Measurements from ENCODE around the gene IGDCC3. TPM values are rescaled to one million over a fixed set of nuclear protein-coding genes. Genes with fewer than 3 reads are reported as not detected.

Gene IGDCC3
- polyA plus RNA-seq, 1 donor (not counting 4 experiments of a cell fraction or from before 2014, with no cell fraction given), result not detected

DNA sequence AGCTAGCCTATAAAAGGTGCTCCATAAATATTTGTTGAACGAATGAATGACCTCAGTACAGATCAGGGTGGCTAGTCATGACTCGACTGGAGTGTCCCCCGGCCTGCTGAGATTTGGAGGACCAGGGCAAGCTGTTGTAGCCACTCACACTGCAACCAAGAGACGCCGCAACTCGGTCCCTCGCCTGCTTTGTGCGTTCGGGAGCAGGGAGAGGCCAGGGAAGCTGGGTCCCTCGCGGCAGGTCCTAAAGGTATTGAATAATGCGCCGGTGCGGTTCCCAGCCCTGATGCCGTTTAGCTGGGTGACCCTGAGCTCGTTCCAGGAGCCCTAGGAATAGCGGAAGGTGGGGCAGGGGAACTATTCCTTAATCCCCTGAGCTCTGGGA is 43.2 kb upstream of the IGDCC3 start:
- Histone ChIP-seq H3K79me2 (ENCODE audit: control insufficient read depth, insufficient read depth, low read length) (no peaks in the 10 kb centered on the region), H3K4me3 (ENCODE audit: control insufficient read depth in 2 of 3, extremely low read depth in 1 of 3, insufficient read depth in 2 of 3, low read depth in 1 of 3, low read length in 3 of 3) (no peak overlapping the region), H3K27me3 (ENCODE audit: control insufficient read depth, extremely low read depth, insufficient read depth, low read length) (peaks cover 43% of the 10 kb centered on the region), H2AFZ (ENCODE audit: control insufficient read depth, low read length) (no peak overlapping the region), H3K9ac (ENCODE audit: control insufficient read depth, extremely low read depth, insufficient read depth, low read length) (no peak overlapping the region), H3K36me3 (ENCODE audit: control insufficient read depth in 2 of 2, extremely low read depth in 1 of 2, insufficient read depth in 2 of 2, low read length in 2 of 2) (no peaks in the 10 kb centered on the region), H3K9me1 (ENCODE audit: control insufficient read depth, extremely low read depth, insufficient read depth, low read length) (no peaks in the 10 kb centered on the region), H3K4me1 (ENCODE audit: control insufficient read depth, extremely low read depth, insufficient read depth, low read length) (peaks cover 9% of the 10 kb centered on the region), H3K27ac (ENCODE audit: control insufficient read depth, insufficient read depth, low read length) (no peak overlapping the region), H3K4me2 (ENCODE audit: control insufficient read depth, extremely low read depth, insufficient read depth, low read depth, low read length) (no peak overlapping the region), H4K20me1 (ENCODE audit: control insufficient read depth, extremely low read depth, insufficient read depth, low read length) (no peaks in the 10 kb centered on the region), H3K9me3 (ENCODE audit: control insufficient read depth, low read depth, low read length) (no peaks in the 10 kb centered on the region)
- dilution Hi-C loops (cut with MboI; ENCODE audit: extremely low pct_ligation_motif_present, low sequenced_read_pairs), result no loop called here
- TF ChIP-seq, protein P1, sequence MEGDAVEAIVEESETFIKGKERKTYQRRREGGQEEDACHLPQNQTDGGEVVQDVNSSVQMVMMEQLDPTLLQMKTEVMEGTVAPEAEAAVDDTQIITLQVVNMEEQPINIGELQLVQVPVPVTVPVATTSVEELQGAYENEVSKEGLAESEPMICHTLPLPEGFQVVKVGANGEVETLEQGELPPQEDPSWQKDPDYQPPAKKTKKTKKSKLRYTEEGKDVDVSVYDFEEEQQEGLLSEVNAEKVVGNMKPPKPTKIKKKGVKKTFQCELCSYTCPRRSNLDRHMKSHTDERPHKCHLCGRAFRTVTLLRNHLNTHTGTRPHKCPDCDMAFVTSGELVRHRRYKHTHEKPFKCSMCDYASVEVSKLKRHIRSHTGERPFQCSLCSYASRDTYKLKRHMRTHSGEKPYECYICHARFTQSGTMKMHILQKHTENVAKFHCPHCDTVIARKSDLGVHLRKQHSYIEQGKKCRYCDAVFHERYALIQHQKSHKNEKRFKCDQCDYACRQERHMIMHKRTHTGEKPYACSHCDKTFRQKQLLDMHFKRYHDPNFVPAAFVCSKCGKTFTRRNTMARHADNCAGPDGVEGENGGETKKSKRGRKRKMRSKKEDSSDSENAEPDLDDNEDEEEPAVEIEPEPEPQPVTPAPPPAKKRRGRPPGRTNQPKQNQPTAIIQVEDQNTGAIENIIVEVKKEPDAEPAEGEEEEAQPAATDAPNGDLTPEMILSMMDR (optimal IDR thresholded peaks at IDR 0.05 in 1 of 3, IDR thresholded peaks at IDR 0.05 in 1 of 3, conservative IDR thresholded peaks at IDR 0.05 in 1 of 3; ENCODE audit: extremely low read depth in 1 of 3, insufficient read depth in 2 of 3, low read length in 3 of 3), result no peak
- TF ChIP-seq EZH2 (IDR thresholded peaks at IDR 0.05; ENCODE audit: low read length), result no peak
- FAIRE-seq (no peak), DNase-seq (ENCODE audit: low read depth, low spot score) (no peak)

DNA sequence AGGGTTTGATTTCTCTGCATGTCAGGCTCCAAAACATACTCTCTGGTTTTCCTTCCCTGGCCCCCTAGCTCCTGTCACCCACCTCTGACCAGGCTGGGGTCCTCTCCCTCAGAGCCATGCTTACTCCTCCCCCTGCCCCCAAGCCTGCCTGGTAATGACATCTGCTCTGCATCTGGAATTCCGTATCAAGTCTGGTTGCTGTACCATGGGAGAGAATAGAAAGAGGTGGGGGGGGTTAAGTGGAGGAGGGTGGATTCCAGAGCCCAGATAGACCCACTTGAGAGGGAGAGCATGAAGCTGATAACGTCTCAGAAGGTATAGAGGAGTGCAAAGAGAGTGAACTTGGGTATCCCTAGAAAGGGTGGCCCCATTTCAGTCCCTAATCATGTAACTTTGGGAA is 40.8 kb upstream of the IGDCC3 start:
- H3K4me1 ChIP-seq (ENCODE audit: control insufficient read depth, extremely low read depth, insufficient read depth, low read length), result peaks cover 9% of the 10 kb centered on the region
- TF ChIP-seq, protein P1 (optimal IDR thresholded peaks at IDR 0.05 in 1 of 3, IDR thresholded peaks at IDR 0.05 in 1 of 3, conservative IDR thresholded peaks at IDR 0.05 in 1 of 3; ENCODE audit: extremely low read depth in 1 of 3, insufficient read depth in 2 of 3, low read length in 3 of 3), result no peak
- TF ChIP-seq EZH2 (IDR thresholded peaks at IDR 0.05; ENCODE audit: low read length), result no peak
- H2AFZ ChIP-seq (ENCODE audit: control insufficient read depth, low read length), result no peak overlapping the region
- no peaks in the 10 kb centered on the region for H3K36me3 ChIP-seq (ENCODE audit: control insufficient read depth in 2 of 2, extremely low read depth in 1 of 2, insufficient read depth in 2 of 2, low read length in 2 of 2)
- no peaks in the 10 kb centered on the region for H3K9me1 ChIP-seq (ENCODE audit: control insufficient read depth, extremely low read depth, insufficient read depth, low read length)
- H3K4me2 ChIP-seq (ENCODE audit: control insufficient read depth, extremely low read depth, insufficient read depth, low read depth, low read length), result no peak overlapping the region
- H3K27me3 ChIP-seq (ENCODE audit: control insufficient read depth, extremely low read depth, insufficient read depth, low read length), result peaks cover 36% of the 10 kb centered on the region
- H3K79me2 ChIP-seq (ENCODE audit: control insufficient read depth, insufficient read depth, low read length), result no peaks in the 10 kb centered on the region
- no peaks in the 10 kb centered on the region for H3K9me3 ChIP-seq (ENCODE audit: control insufficient read depth, low read depth, low read length)
- dilution Hi-C loops (cut with MboI; ENCODE audit: extremely low pct_ligation_motif_present, low sequenced_read_pairs), result no loop called here
- no peak overlapping the region for H3K4me3 ChIP-seq (ENCODE audit: control insufficient read depth in 2 of 3, extremely low read depth in 1 of 3, insufficient read depth in 2 of 3, low read depth in 1 of 3, low read length in 3 of 3)
- DNase-seq (ENCODE audit: low read depth, low spot score) (no peak), FAIRE-seq (no peak)
- H3K9ac ChIP-seq (ENCODE audit: control insufficient read depth, extremely low read depth, insufficient read depth, low read length), result no peak overlapping the region
- H3K27ac ChIP-seq (ENCODE audit: control insufficient read depth, insufficient read depth, low read length), result no peak overlapping the region
- no peaks in the 10 kb centered on the region for H4K20me1 ChIP-seq (ENCODE audit: control insufficient read depth, extremely low read depth, insufficient read depth, low read length)

Data from keratinocyte (primary cell).